ENCODE measurements around the gene MAGEA1. TPM values are rescaled to one million over a fixed set of nuclear protein-coding genes. Genes with fewer than 3 reads are reported as not detected.
"Not testable (repeated sequence)": the region's sequence is repeated elsewhere in the genome, so short reads cannot be mapped to it uniquely, and the experiment has no call there.

Gene MAGEA1
- total RNA-seq, 4 donors from 2014 or later = not detected

GRCh38 chrX:153161952-153162351 lies 17.1 kb upstream of the MAGEA1 start:
- TF ChIP-seq POLR2A (IDR thresholded peaks at IDR 0.05) = no peak
- TF ChIP-seq CTCF (IDR thresholded peaks at IDR 0.05) = no peak
- H3K4me3 ChIP-seq = no peak overlapping the region
- no peaks in the 10 kb centered on the region for H3K36me3 ChIP-seq
- no peaks in the 10 kb centered on the region for H3K4me1 ChIP-seq
- H3K27ac ChIP-seq = no peak overlapping the region
- no peak for DNase-seq
- H3K9me3 ChIP-seq = no peaks in the 10 kb centered on the region
- H3K27me3 ChIP-seq = no peaks in the 10 kb centered on the region

GRCh38 chrX:153164733-153165132 lies 14.4 kb upstream of the MAGEA1 start:
- Histone ChIP-seq H3K27me3 (no peaks in the 10 kb centered on the region), H3K4me1 (no peaks in the 10 kb centered on the region), H3K27ac (no peak overlapping the region), H3K36me3 (no peaks in the 10 kb centered on the region), H3K4me3 (no peak overlapping the region), H3K9me3 (no peaks in the 10 kb centered on the region)
- no peak for TF ChIP-seq POLR2A (IDR thresholded peaks at IDR 0.05)
- TF ChIP-seq CTCF (IDR thresholded peaks at IDR 0.05) = no peak
- DNase-seq = no peak

- H3K9me3 ChIP-seq, H3K4me3 ChIP-seq, H3K4me1 ChIP-seq, DNase-seq, H3K36me3 ChIP-seq, H3K27me3 ChIP-seq, H3K27ac ChIP-seq: not testable (repeated sequence)
Observed at GRCh38 chrX:153168423-153168822, 10.7 kb upstream of the MAGEA1 start.

- TF ChIP-seq POLR2A (IDR thresholded peaks at IDR 0.05) = no peak
- TF ChIP-seq CTCF (IDR thresholded peaks at IDR 0.05) = no peak
- H3K36me3 ChIP-seq = no peaks in the 10 kb centered on the region
- H3K27me3 ChIP-seq = no peaks in the 10 kb centered on the region
- no peaks in the 10 kb centered on the region for H3K4me1 ChIP-seq
- H3K4me3 ChIP-seq = no peak overlapping the region
- no peaks in the 10 kb centered on the region for H3K9me3 ChIP-seq
- DNase-seq = no peak
- H3K27ac ChIP-seq = no peak overlapping the region
Observed at GRCh38 chrX:153181822-153182221, 2.7 kb downstream of the MAGEA1 start.

GRCh38 chrX:153184787-153185186 lies 5.7 kb downstream of the MAGEA1 start:
- H3K27ac ChIP-seq = no peak overlapping the region
- no peaks in the 10 kb centered on the region for H3K4me1 ChIP-seq
- no peaks in the 10 kb centered on the region for H3K27me3 ChIP-seq
- no peak for DNase-seq
- TF ChIP-seq CTCF (IDR thresholded peaks at IDR 0.05) = no peak
- no peak for TF ChIP-seq POLR2A (IDR thresholded peaks at IDR 0.05)
- H3K36me3 ChIP-seq = no peaks in the 10 kb centered on the region
- no peaks in the 10 kb centered on the region for H3K9me3 ChIP-seq
- H3K4me3 ChIP-seq = no peak overlapping the region

- Histone ChIP-seq H3K4me3 (no peak overlapping the region), H3K9me3 (no peaks in the 10 kb centered on the region), H3K4me1 (no peaks in the 10 kb centered on the region), H3K27ac (no peak overlapping the region), H3K27me3 (no peaks in the 10 kb centered on the region), H3K36me3 (no peaks in the 10 kb centered on the region)
- DNase-seq = no peak
- TF ChIP-seq CTCF (IDR thresholded peaks at IDR 0.05) = no peak
- no peak for TF ChIP-seq POLR2A (IDR thresholded peaks at IDR 0.05)
Observed at GRCh38 chrX:153190381-153190780, 11.3 kb downstream of the MAGEA1 start.
